ENCODE results near the gene RXFP3.
"Not testable (repeated sequence)": the region's sequence is repeated elsewhere in the genome, so short reads cannot be mapped to it uniquely, and the experiment has no call there.

Gene RXFP3, protein sequence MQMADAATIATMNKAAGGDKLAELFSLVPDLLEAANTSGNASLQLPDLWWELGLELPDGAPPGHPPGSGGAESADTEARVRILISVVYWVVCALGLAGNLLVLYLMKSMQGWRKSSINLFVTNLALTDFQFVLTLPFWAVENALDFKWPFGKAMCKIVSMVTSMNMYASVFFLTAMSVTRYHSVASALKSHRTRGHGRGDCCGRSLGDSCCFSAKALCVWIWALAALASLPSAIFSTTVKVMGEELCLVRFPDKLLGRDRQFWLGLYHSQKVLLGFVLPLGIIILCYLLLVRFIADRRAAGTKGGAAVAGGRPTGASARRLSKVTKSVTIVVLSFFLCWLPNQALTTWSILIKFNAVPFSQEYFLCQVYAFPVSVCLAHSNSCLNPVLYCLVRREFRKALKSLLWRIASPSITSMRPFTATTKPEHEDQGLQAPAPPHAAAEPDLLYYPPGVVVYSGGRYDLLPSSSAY

GRCh38 chr5:33936381-33937016, at the start of gene RXFP3:
Gene RXFP3 (plus strand): TSS chr5:33936386. CDS start chr5:33936741, 355 bp downstream.
- no peak for DNase-seq

GRCh38 chr5:33887268-33887667, 48.9 kb upstream of the RXFP3 start:
- DNase-seq: no peak

- DNase-seq: no peak
Observed at GRCh38 chr5:33888587-33888986, 47.6 kb upstream of the RXFP3 start.

DNA sequence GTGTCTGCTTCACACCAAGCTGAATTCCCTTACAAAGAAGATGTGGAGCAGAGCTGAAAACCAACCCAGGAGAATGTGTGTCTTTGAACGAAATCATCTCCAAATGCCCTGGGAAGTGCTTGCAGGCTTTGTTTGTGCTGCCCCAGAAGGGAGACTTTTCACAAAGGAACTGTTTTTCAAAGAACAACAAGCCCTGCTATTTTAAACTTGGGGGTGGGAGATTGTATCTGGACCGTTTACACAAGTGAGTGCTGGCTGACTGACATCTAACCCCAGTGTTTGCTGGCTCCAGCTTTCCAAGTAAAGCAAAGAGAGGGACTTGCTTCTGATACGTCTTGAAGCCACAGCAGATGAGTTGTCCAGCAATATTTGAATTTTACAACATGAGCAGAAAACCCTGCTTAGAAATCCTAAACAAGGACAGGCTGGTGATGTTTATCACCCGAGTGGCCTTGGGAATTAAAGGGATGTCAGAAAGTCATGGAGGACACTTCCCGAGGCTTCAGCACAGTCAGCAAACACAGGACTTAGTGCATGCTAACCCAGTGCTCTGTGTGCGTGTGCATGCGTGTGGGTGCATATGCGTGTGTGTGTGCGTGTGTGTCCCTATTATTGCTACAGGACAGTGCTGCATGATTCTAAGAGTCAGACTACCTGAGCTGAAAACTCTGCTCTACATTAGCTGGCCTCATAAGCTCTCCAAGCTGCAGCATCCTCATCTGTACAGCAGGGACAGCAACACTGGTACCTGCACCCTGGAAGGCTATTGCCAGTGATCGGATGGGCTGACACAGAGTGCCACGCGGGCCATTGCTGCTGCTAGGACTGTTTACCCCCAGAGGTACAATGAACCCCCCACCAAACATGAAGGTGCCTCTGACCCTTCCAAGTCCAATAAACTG, 45.8 kb upstream of the RXFP3 start:
- DNase-seq: no peak

GRCh38 chr5:33891446-33891787, 44.8 kb upstream of the RXFP3 start:
- DNase-seq: no peak

DNA sequence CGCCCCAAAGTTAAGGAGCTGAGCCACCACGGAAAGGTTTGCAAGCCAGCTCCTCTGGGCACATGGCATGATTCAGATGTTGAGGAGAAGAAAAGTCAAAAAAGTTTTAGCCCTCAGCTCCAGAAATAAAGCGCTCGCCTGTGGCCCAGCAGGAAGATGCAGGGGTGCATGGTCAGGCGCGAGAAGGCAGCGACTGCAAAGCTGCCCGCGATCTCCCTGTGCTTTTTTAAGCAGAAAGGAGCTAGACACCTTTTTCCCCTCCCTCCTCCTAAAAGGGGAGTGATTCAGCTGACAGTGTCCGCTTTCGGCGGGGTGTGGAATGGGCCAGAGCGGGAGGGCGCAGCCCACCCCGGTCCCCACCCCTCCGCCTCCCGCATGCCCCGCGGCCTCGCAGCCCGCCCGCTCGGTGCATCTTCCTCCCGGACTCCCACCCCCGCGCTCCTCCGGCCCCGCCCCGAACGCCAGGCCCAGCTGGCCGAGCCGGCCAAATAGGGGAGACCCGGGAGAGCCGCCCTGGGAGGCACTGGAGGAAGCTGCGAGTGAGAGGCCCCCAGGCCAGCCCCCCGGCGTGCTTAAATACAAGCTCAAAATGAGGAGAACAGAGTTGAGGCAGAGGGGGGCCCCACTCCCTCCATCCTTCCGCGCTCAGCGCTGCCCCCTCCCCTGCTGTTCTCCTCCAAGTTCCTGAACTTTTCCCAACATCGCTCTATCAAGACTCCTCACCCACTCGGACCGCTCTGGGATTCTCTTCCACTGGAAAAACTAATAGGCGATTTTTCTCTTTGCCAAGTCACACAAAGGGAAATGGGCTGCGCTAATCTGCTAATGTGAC, 44.2 kb upstream of the RXFP3 start, which contains the start of gene ADAMTS12:
TSS of gene ADAMTS12 (minus strand) at position 203 of the 832 bp plus-strand sequence. CDS start at position 69, 134 bp downstream.
- DNase-seq: no peak

- no peak for DNase-seq
Observed at GRCh38 chr5:33892620-33893137, 43.5 kb upstream of the RXFP3 start.

GRCh38 chr5:33894566-33894965, 41.6 kb upstream of the RXFP3 start:
- no peak for DNase-seq

GRCh38 chr5:33901156-33901555, 35.0 kb upstream of the RXFP3 start:
- DNase-seq: no peak

DNA sequence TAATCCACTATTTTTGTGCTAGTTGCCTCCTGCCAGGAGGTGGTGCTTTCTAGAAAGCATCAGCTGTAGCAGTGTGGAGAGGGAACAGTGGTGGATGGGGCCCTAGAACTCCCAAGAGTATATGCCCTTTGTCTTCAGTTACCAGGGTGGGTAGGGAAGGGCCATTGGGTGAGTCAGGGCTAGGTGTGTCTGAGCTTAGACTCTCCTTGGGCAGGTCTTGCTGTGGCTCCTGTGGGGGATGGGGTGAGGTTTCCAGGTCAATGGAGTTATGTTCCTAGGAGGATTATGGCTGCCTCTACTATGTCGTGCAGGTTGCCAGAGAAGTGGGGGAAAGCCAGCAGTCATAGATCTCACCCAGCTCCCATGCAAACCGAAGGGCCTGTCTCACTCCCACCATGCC, 33.1 kb upstream of the RXFP3 start:
- DNase-seq: no peak

DNA sequence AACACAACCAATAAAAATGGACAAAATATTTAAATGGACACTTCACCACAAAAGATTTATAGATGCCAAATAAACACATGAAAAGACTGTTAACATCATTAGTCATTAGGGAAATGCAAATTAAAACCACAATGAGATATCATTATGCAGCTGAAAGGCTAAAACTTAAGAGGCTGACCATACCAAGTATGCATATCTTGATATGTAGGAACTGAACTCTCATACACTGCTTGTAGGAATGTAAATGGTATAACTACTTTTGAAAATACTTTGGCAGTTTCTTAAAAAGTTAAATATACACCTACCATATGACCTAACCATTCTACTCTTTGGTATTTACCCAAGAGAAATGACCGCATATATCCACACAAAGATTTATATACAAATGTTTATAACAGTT, 30.8 kb upstream of the RXFP3 start:
- DNase-seq: no peak

GRCh38 chr5:33906248-33906647, 29.9 kb upstream of the RXFP3 start:
- not testable (repeated sequence) for DNase-seq

GRCh38 chr5:33914844-33915243, 21.3 kb upstream of the RXFP3 start:
- not testable (repeated sequence) for DNase-seq

- no peak for DNase-seq
Observed at GRCh38 chr5:33921002-33921401, 15.2 kb upstream of the RXFP3 start.

DNA sequence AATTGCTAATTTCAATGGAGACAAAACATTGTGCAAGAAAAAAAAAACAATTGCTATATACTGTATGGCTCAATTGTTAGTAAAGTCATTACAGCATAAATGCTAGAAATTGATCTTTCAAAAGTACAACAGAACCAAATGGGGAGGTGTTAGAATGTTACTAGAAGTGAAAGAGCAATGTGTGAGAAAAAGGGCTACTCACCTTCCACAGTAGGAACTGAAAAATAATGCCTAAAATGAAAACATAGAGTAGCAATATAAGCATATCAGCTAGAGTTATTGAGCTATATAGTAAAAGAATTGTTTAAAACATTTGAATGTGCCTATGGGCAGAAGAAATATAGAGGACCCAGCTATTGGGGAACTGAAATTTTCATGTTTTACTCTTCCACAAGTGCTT, 10.9 kb upstream of the RXFP3 start:
- no peak for DNase-seq

- DNase-seq: no peak
Observed at GRCh38 chr5:33927685-33928084, 8.5 kb upstream of the RXFP3 start.

GRCh38 chr5:33928283-33928682, 7.9 kb upstream of the RXFP3 start:
- DNase-seq: no peak

- DNase-seq: no peak
Observed at GRCh38 chr5:33929925-33930690, 6.1 kb upstream of the RXFP3 start.

GRCh38 chr5:33931136-33931535, 5.0 kb upstream of the RXFP3 start:
- no peak for DNase-seq

GRCh38 chr5:33933723-33934169, 2.4 kb upstream of the RXFP3 start:
- DNase-seq: no peak

GRCh38 chr5:33934176-33934575, 2.0 kb upstream of the RXFP3 start:
- DNase-seq: no peak
